Measurements from ENCODE around the gene FRAS1. TPM values are rescaled to one million over a fixed set of nuclear protein-coding genes. Genes with fewer than 3 reads are reported as not detected.

FRAS1 gene
- total RNA-seq, 1 experiment from 2014 or later, result 0.23 TPM

DNA sequence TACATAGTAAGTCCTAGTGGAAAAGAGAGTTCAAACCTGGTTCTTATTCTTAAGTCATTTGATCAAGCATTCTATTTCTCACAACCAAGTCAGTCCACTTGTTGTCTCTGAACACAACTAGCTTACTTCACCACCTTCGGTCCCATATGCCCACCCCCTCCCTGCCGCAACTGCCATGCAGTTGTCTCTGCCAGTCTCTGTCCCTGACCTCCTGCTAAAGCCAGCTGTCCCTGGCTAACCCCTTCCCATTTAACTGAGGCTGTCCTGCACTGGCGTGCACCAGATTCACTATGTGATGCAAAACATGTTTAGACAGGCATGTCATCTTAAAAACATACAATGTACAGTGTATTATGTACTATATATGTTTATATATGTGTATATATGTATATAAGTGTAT is 12.7 kb downstream of the FRAS1 start:
- Histone ChIP-seq H3K9me3 (ENCODE audit: control insufficient read depth, insufficient read depth, low read depth, low read length) (no peaks in the 10 kb centered on the region), H3K4me1 (ENCODE audit: control insufficient read depth, insufficient read depth, low read length) (no peaks in the 10 kb centered on the region), H3K27me3 (ENCODE audit: control insufficient read depth, insufficient read depth, low read length) (0 out of 2 replicates have a peak, but pooled peaks cover 2% of the 10 kb centered on the region), H3K27ac (ENCODE audit: low read length) (no peak overlapping the region), H3K4me3 (ENCODE audit: low read depth in 2 of 2, low read length in 2 of 2) (no peak overlapping the region), H3K36me3 (ENCODE audit: control insufficient read depth, insufficient read depth, low read length) (no peaks in the 10 kb centered on the region)
- TF ChIP-seq, protein P1, sequence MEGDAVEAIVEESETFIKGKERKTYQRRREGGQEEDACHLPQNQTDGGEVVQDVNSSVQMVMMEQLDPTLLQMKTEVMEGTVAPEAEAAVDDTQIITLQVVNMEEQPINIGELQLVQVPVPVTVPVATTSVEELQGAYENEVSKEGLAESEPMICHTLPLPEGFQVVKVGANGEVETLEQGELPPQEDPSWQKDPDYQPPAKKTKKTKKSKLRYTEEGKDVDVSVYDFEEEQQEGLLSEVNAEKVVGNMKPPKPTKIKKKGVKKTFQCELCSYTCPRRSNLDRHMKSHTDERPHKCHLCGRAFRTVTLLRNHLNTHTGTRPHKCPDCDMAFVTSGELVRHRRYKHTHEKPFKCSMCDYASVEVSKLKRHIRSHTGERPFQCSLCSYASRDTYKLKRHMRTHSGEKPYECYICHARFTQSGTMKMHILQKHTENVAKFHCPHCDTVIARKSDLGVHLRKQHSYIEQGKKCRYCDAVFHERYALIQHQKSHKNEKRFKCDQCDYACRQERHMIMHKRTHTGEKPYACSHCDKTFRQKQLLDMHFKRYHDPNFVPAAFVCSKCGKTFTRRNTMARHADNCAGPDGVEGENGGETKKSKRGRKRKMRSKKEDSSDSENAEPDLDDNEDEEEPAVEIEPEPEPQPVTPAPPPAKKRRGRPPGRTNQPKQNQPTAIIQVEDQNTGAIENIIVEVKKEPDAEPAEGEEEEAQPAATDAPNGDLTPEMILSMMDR (IDR thresholded peaks at IDR 0.05), result no peak
- TF ChIP-seq POLR2AphosphoS5 (IDR thresholded peaks at IDR 0.05; ENCODE audit: low read depth, low read length) (no peak), TCF7L2 (IDR thresholded peaks at IDR 0.05; ENCODE audit: low read depth, low read length) (no peak), SIN3A (IDR thresholded peaks at IDR 0.05; ENCODE audit: borderline replicate concordance, insufficient read depth, low read depth, low read length) (no peak)
- TF ChIP-seq, protein P2, sequence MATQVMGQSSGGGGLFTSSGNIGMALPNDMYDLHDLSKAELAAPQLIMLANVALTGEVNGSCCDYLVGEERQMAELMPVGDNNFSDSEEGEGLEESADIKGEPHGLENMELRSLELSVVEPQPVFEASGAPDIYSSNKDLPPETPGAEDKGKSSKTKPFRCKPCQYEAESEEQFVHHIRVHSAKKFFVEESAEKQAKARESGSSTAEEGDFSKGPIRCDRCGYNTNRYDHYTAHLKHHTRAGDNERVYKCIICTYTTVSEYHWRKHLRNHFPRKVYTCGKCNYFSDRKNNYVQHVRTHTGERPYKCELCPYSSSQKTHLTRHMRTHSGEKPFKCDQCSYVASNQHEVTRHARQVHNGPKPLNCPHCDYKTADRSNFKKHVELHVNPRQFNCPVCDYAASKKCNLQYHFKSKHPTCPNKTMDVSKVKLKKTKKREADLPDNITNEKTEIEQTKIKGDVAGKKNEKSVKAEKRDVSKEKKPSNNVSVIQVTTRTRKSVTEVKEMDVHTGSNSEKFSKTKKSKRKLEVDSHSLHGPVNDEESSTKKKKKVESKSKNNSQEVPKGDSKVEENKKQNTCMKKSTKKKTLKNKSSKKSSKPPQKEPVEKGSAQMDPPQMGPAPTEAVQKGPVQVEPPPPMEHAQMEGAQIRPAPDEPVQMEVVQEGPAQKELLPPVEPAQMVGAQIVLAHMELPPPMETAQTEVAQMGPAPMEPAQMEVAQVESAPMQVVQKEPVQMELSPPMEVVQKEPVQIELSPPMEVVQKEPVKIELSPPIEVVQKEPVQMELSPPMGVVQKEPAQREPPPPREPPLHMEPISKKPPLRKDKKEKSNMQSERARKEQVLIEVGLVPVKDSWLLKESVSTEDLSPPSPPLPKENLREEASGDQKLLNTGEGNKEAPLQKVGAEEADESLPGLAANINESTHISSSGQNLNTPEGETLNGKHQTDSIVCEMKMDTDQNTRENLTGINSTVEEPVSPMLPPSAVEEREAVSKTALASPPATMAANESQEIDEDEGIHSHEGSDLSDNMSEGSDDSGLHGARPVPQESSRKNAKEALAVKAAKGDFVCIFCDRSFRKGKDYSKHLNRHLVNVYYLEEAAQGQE (IDR thresholded peaks at IDR 0.05; ENCODE audit: insufficient read depth in 1 of 2, low read depth in 2 of 2, low read length in 1 of 2), result no peak
- intact Hi-C loops (cut with micrococcal nuclease; ENCODE audit: unreplicated experiment), result no loop called here
- ChIA-PET CTCF (no interaction called here), POLR2A (no interaction called here)
- no TSS peak for BruUV-seq (replicated peaks)
- in situ Hi-C loops (cut with HindIII; ENCODE audit: low pct_unique_long_range_greater_than_20kb, low sequenced_read_pairs), result no loop called here
- no peak for DNase-seq (ENCODE audit: low read depth, low spot score)
- ATAC-seq, result no peak

DNA sequence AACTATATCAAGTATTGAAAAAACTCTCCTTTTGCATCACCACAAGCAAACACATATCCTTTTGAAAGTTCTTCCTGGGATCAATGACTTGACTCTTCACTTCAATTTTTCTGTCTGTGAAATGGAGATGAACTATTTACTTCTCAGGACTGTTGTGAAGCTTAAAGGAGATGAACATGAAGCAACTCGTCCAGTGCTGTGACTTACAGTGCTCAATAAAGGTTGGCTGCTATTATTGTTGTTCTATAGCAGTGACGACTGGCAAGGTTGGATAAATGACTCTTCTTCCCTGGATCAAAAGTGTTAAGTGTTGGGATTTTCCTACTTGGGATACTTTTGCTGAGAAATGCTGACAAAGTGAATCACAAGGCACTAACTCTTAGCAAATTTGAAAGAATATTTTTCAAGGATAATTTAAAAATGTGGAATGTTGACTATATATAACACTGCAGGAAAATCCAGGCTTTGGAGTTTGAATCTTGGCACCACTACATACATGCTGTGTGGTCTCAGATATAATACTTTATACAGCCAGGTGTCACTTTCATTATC is 13.7 kb downstream of the FRAS1 start:
- in situ Hi-C loops (cut with HindIII; ENCODE audit: low pct_unique_long_range_greater_than_20kb, low sequenced_read_pairs), result no loop called here
- intact Hi-C loops (cut with micrococcal nuclease; ENCODE audit: unreplicated experiment), result no loop called here
- DNase-seq (ENCODE audit: low read depth, low spot score) (no peak), ATAC-seq (no peak)
- TF ChIP-seq, protein P1 (IDR thresholded peaks at IDR 0.05), result no peak
- TF ChIP-seq, protein P2 (IDR thresholded peaks at IDR 0.05; ENCODE audit: insufficient read depth in 1 of 2, low read depth in 2 of 2, low read length in 1 of 2), result no peak
- TF ChIP-seq TCF7L2 (IDR thresholded peaks at IDR 0.05; ENCODE audit: low read depth, low read length), result no peak
- TF ChIP-seq SIN3A (IDR thresholded peaks at IDR 0.05; ENCODE audit: borderline replicate concordance, insufficient read depth, low read depth, low read length), result no peak
- TF ChIP-seq POLR2AphosphoS5 (IDR thresholded peaks at IDR 0.05; ENCODE audit: low read depth, low read length), result no peak
- Histone ChIP-seq H3K9me3 (ENCODE audit: control insufficient read depth, insufficient read depth, low read depth, low read length) (no peaks in the 10 kb centered on the region), H3K27ac (ENCODE audit: low read length) (no peak overlapping the region), H3K36me3 (ENCODE audit: control insufficient read depth, insufficient read depth, low read length) (no peaks in the 10 kb centered on the region), H3K4me1 (ENCODE audit: control insufficient read depth, insufficient read depth, low read length) (no peaks in the 10 kb centered on the region), H3K4me3 (ENCODE audit: low read depth in 2 of 2, low read length in 2 of 2) (no peak overlapping the region), H3K27me3 (ENCODE audit: control insufficient read depth, insufficient read depth, low read length) (0 out of 2 replicates have a peak, but pooled peaks cover 2% of the 10 kb centered on the region)
- CTCF ChIA-PET, result no interaction called here
- POLR2A ChIA-PET, result no interaction called here
- BruUV-seq (replicated peaks), result no TSS peak

All from Panc1 (cell line).